Neural cell (in vitro differentiated cells): Measurements from ENCODE around the gene GNAI2. TPM values are rescaled to one million over a fixed set of nuclear protein-coding genes. Genes with fewer than 3 reads are reported as not detected.

ENCODE experiments used
- H2AFZ ChIP-seq: fragments of 200-600, 300-800 bp; sonication (generic), shearing (Covaris generic); 2 replicates; pipeline ENCODE4 v1.6.0; 2014; ENCODE audit warnings: low read depth, mild to moderate bottlenecking, antibody characterized with exemption, low read length, moderate library complexity
- H3F3A ChIP-seq: fragments of 200-600 bp; shearing (Covaris generic); 2 replicates; pipeline ENCODE4 v1.6.1; 2016; ENCODE audit warnings: mild to moderate bottlenecking, moderate library complexity, mixed read lengths, antibody characterized with exemption, low read length; ENCODE audit not compliant: insufficient read depth, poor library complexity, severe bottlenecking
- H3K27ac ChIP-seq: fragments of 200-600, 300-800 bp; sonication (generic), shearing (Covaris generic); 2 replicates; pipeline ENCODE4 v1.5.1; 2014; ENCODE audit warnings: mild to moderate bottlenecking, low read length, moderate library complexity
- H3K27me3 ChIP-seq: fragments of 300-800, 200-600 bp; sonication (generic), shearing (Covaris generic); 2 replicates; pipeline ENCODE4 v1.6.0; 2014; ENCODE audit warnings: mild to moderate bottlenecking, low read depth, low read length, moderate library complexity; ENCODE audit not compliant: insufficient read depth
- H3K36me3 ChIP-seq: fragments of 300-800, 200-600 bp; sonication (generic), shearing (Covaris generic); 2 replicates; pipeline ENCODE4 v1.5.1; 2014; ENCODE audit warnings: mild to moderate bottlenecking, antibody characterized with exemption, low read length, moderate library complexity; ENCODE audit not compliant: insufficient read depth
- H3K4me2 ChIP-seq: fragments of 300-800, 200-600 bp; sonication (generic), shearing (Covaris generic); 2 replicates; pipeline ENCODE4 v1.6.0; 2014; ENCODE audit warnings: mild to moderate bottlenecking, low read length
- H3K4me3 ChIP-seq: fragments of 300-800, 200-600 bp; sonication (generic), shearing (Covaris generic); 2 replicates; pipeline ENCODE4 v1.5.1; 2014; ENCODE audit warnings: mild to moderate bottlenecking, low read length, moderate library complexity
- H3K79me2 ChIP-seq: fragments of 200-600 bp; shearing (Covaris generic); replicated peaks from 2 replicates; pipeline ENCODE4 v1.6.0; 2014; ENCODE audit warnings: mild to moderate bottlenecking, low read length, moderate library complexity; ENCODE audit not compliant: insufficient read depth
- H3K9ac ChIP-seq: fragments of 300-800, 200-600 bp; sonication (generic), shearing (Covaris generic); 2 replicates; pipeline ENCODE4 v1.6.1; 2016; ENCODE audit warnings: mild to moderate bottlenecking, low read length, mixed read lengths
- H3K9me2 ChIP-seq: fragments of 200-600 bp; shearing (Covaris generic); 2 replicates; pipeline ENCODE4 v1.6.1; 2016; ENCODE audit warnings: mild to moderate bottlenecking, low read length, mixed read lengths; ENCODE audit not compliant: insufficient read depth
- H3K9me3 ChIP-seq: fragments of 200-600, 300-800 bp; sonication (generic), shearing (Covaris generic); 2 replicates; pipeline ENCODE4 v1.6.1; 2016; ENCODE audit warnings: mild to moderate bottlenecking, mixed run types, low read length, moderate library complexity, mixed read lengths
- H4K20me1 ChIP-seq: fragments of 200-600 bp; shearing (Covaris generic); 2 replicates; pipeline ENCODE4 v1.6.1; 2016; ENCODE audit warnings: mild to moderate bottlenecking, mixed run types; ENCODE audit not compliant: insufficient read depth
- CTCF ChIP-seq: fragments of 450-650 bp; IDR thresholded peaks from 2 replicates; pipeline ENCODE4 v1.5.1; 2014; ENCODE audit warnings: antibody characterized with exemption, mild to moderate bottlenecking, moderate library complexity; ENCODE audit not compliant: poor library complexity, severe bottlenecking
- EP300 ChIP-seq: fragments of 450-650 bp; conservative IDR thresholded peaks from 2 replicates; pipeline ENCODE4 v1.6.1; 2014; ENCODE audit warnings: antibody characterized with exemption, mild to moderate bottlenecking, moderate library complexity; ENCODE audit not compliant: poor library complexity, severe bottlenecking
- EZH2 ChIP-seq: fragments of 200-600, 300-800 bp; shearing (Covaris generic), sonication (generic); IDR thresholded peaks from 2 replicates; pipeline ENCODE4 v1.6.1; 2014; ENCODE audit warnings: antibody characterized with exemption, low read length, borderline replicate concordance, mild to moderate bottlenecking; ENCODE audit not compliant: insufficient read depth, poor library complexity, severe bottlenecking
- MXI1 ChIP-seq: fragments of 450-650 bp; conservative IDR thresholded peaks from 2 replicates; pipeline ENCODE4 v1.6.1; 2014; ENCODE audit warnings: antibody characterized with exemption, mild to moderate bottlenecking; ENCODE audit not compliant: poor library complexity, severe bottlenecking
- POLR2AphosphoS5 ChIP-seq: IDR thresholded peaks from 2 replicates; pipeline ENCODE4 v1.6.1; 2012
- RAD21 ChIP-seq: fragments of 450-650 bp; conservative IDR thresholded peaks from 2 replicates; pipeline ENCODE4 v1.6.1; 2014; ENCODE audit warnings: antibody characterized with exemption, mild to moderate bottlenecking, moderate library complexity
- SMC3 ChIP-seq: fragments of 450-650 bp; conservative IDR thresholded peaks from 2 replicates; pipeline ENCODE4 v1.6.1; 2014; ENCODE audit warnings: antibody characterized with exemption, mild to moderate bottlenecking, moderate library complexity; ENCODE audit not compliant: poor library complexity
- TAF1 ChIP-seq: IDR thresholded peaks from 2 replicates; pipeline ENCODE4 v1.6.1; 2012; ENCODE audit warnings: low read depth
- polyA plus RNA-seq: library from polyadenylated mRNA; depleted of rRNA; stranded (reverse); fragments of >200 nt; gene quantifications from 2 replicates; pipeline ENCODE4 v1.2.3, GENCODE V29; 2014
- TF ChIP-seq, protein P1 (sequence below): IDR thresholded peaks from 2 replicates; pipeline ENCODE4 v1.6.1; 2012; ENCODE audit warnings: borderline replicate concordance

Gene GNAI2
- polyA plus RNA-seq, 1 donor from 2014 or later = 101 TPM

DNA sequence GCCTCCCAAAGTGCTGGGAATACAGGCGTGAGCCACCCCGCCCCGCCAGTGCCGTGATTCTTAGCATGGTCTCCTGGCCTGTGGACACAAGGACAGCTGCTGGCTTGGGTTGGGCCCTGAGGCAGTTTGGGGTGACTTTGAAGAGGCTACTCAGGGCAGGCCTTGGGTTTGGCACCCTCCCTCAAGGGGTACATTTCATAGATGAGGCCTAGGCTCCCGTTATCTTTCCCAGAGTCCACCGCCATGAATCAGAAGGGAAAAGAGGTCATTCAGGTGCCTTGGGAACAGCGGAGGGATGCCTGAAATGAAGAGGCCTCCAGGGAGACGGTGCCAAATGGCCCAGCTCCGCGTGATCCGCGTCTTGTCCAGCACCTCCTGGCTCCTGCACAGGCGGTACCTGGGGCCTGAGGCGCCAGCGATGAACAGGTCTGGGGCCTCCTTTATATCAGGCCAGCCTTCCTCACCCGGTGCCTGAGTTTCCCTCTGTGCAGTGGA is 9.3 kb downstream of the GNAI2 start:
- Histone ChIP-seq H3K4me2 (peak overlapping the region; percentile 73), H3K4me3 (peak overlapping the region; percentile 62), H3K9me3 (no peaks in the 10 kb centered on the region), H3K36me3 (no peaks in the 10 kb centered on the region), H3K79me2 (peaks cover 88% of the 10 kb centered on the region), H3K9me2 (no peaks in the 10 kb centered on the region), H3K27ac (peak overlapping the region; percentile 96), H3F3A (no peaks in the 10 kb centered on the region), H4K20me1 (no peaks in the 10 kb centered on the region), H3K9ac (peak overlapping the region; percentile 83), H3K27me3 (no peaks in the 10 kb centered on the region), H2AFZ (no peak overlapping the region)
- no peak for TF ChIP-seq POLR2AphosphoS5
- TF ChIP-seq TAF1 = peak; percentile 14

DNA sequence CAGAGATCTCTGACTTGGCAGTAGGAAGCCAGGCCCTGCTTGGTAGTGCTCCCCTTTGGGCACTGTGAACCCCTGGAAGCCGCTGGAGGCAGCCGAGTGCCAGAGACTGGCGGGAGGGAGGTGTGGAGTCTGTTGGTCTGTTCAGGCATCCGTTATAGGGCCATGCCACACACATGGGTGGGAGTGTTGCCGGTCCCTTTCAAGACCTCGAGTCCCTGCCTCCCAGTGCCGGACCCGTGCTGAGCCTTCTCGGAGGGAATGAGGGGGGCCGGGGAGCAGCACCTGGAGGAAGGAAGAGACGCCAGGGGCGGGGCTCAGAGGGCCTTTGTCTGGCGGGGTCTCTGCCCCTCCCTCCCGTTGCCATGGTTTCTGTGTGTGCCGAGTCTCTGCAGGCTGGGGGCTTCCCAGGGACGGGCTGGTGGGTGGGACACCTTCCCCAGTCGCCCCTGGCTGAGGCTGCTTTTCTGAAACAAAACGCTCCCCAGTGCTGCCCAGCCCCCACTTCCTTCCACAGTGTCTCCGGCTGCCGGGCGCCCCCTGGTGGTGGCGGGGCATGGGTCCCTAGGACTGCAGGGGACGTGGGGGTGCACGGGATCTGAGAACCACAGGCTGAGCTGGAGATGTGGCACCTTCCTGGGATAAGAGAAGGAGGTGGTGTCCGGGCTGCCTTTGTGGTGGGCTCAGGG is 10.0 kb downstream of the GNAI2 start:
- Histone ChIP-seq H4K20me1 (no peaks in the 10 kb centered on the region), H3K79me2 (peaks cover 87% of the 10 kb centered on the region), H3K27ac (peak overlapping the region; percentile 96), H3K9me3 (no peaks in the 10 kb centered on the region), H3K9ac (peak overlapping the region; percentile 83), H3K36me3 (no peaks in the 10 kb centered on the region), H3K4me2 (peak overlapping the region; percentile 73), H2AFZ (peak overlapping the region; percentile 51), H3F3A (no peaks in the 10 kb centered on the region), H3K27me3 (no peaks in the 10 kb centered on the region), H3K4me3 (peak overlapping the region; percentile 62), H3K9me2 (no peaks in the 10 kb centered on the region)
- TF ChIP-seq, protein P1, sequence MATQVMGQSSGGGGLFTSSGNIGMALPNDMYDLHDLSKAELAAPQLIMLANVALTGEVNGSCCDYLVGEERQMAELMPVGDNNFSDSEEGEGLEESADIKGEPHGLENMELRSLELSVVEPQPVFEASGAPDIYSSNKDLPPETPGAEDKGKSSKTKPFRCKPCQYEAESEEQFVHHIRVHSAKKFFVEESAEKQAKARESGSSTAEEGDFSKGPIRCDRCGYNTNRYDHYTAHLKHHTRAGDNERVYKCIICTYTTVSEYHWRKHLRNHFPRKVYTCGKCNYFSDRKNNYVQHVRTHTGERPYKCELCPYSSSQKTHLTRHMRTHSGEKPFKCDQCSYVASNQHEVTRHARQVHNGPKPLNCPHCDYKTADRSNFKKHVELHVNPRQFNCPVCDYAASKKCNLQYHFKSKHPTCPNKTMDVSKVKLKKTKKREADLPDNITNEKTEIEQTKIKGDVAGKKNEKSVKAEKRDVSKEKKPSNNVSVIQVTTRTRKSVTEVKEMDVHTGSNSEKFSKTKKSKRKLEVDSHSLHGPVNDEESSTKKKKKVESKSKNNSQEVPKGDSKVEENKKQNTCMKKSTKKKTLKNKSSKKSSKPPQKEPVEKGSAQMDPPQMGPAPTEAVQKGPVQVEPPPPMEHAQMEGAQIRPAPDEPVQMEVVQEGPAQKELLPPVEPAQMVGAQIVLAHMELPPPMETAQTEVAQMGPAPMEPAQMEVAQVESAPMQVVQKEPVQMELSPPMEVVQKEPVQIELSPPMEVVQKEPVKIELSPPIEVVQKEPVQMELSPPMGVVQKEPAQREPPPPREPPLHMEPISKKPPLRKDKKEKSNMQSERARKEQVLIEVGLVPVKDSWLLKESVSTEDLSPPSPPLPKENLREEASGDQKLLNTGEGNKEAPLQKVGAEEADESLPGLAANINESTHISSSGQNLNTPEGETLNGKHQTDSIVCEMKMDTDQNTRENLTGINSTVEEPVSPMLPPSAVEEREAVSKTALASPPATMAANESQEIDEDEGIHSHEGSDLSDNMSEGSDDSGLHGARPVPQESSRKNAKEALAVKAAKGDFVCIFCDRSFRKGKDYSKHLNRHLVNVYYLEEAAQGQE = no peak
- TF ChIP-seq RAD21 (peak; percentile 92), MXI1 (peak; percentile 68), SMC3 (peak; percentile 99), TAF1 (no peak), POLR2AphosphoS5 (peak; percentile 64), EZH2 (no peak), EP300 (peak; percentile 66), CTCF (peak; percentile 99)
